Measurements from ENCODE around the gene PRLR.

The PRLR gene

DNA sequence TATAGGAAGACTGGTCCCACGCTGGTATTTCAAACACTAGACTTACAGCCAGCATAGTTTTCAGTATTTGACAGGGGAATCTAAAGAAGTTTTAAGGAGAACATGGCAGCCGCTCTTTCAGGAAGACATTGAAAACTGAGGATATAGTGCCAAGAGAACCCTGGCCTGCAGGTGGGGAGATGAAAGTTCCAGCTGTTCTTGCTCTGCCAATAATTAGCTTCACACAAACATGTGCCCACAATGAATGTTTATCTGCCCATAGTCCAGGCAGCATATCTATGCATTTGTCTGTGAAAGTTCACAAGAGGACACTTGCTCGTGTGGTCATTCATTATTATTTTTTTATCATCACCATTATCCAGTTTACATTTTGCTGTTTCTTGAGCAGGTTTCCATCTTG lies 134.9 kb downstream of the PRLR start:
- no peak overlapping the region for H3K4me2 ChIP-seq (ENCODE audit: insufficient read depth, low read length)
- TF ChIP-seq, protein P1, sequence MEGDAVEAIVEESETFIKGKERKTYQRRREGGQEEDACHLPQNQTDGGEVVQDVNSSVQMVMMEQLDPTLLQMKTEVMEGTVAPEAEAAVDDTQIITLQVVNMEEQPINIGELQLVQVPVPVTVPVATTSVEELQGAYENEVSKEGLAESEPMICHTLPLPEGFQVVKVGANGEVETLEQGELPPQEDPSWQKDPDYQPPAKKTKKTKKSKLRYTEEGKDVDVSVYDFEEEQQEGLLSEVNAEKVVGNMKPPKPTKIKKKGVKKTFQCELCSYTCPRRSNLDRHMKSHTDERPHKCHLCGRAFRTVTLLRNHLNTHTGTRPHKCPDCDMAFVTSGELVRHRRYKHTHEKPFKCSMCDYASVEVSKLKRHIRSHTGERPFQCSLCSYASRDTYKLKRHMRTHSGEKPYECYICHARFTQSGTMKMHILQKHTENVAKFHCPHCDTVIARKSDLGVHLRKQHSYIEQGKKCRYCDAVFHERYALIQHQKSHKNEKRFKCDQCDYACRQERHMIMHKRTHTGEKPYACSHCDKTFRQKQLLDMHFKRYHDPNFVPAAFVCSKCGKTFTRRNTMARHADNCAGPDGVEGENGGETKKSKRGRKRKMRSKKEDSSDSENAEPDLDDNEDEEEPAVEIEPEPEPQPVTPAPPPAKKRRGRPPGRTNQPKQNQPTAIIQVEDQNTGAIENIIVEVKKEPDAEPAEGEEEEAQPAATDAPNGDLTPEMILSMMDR (IDR thresholded peaks at IDR 0.05; ENCODE audit: borderline replicate concordance, extremely low read depth, low read length, poor library complexity, severe bottlenecking) = no peak
- TF ChIP-seq EZH2 (IDR thresholded peaks at IDR 0.05; ENCODE audit: borderline replicate concordance, low read depth, low read length, severe bottlenecking) = no peak
- no peak overlapping the region for H3K27ac ChIP-seq (ENCODE audit: low read length)
- H3K9me3 ChIP-seq (ENCODE audit: insufficient read depth, low read length, severe bottlenecking) = no peaks in the 10 kb centered on the region
- no peaks in the 10 kb centered on the region for H3K36me3 ChIP-seq (ENCODE audit: insufficient read depth, low read length)
- DNase-seq (no peak), ATAC-seq (ENCODE audit: insufficient read depth, low read depth) (no peak)
- no peaks in the 10 kb centered on the region for H3K4me1 ChIP-seq (ENCODE audit: insufficient read depth, low read length)
- no peaks in the 10 kb centered on the region for H4K20me1 ChIP-seq (ENCODE audit: insufficient read depth, low read length)
- H3K27me3 ChIP-seq (ENCODE audit: insufficient read depth, low read length, poor library complexity) = no peaks in the 10 kb centered on the region
- no peak overlapping the region for H2AFZ ChIP-seq (ENCODE audit: low read depth, low read length)
- H3K79me2 ChIP-seq (ENCODE audit: insufficient read depth, low read length) = no peaks in the 10 kb centered on the region
- no peak overlapping the region for H3K4me3 ChIP-seq (ENCODE audit: low read depth in 1 of 2, low read length in 2 of 2)
- H3K9ac ChIP-seq (ENCODE audit: low read depth, low read length) = no peak overlapping the region

DNA sequence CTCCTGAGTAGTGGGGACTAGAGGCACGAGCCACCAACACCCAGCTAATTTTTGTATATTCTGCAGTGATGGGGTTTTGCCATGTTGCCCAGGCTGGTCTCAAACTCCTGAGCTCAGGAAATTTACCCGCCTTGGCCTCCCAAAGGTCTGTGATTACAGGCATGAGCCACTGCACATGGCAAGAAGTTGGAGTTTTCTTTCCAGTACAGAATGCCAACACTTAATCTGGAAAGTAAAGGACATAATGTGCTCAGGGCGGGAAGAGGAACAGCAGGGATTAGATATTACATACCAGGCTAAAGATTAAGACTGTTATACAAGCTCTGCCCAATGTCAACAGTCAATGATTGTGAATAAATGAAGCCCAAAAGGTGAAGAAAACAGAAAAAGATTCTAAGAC lies 135.3 kb downstream of the PRLR start:
- TF ChIP-seq, protein P1 (IDR thresholded peaks at IDR 0.05; ENCODE audit: borderline replicate concordance, extremely low read depth, low read length, poor library complexity, severe bottlenecking) = no peak
- no peak for TF ChIP-seq EZH2 (IDR thresholded peaks at IDR 0.05; ENCODE audit: borderline replicate concordance, low read depth, low read length, severe bottlenecking)
- Histone ChIP-seq H3K9me3 (ENCODE audit: insufficient read depth, low read length, severe bottlenecking) (no peaks in the 10 kb centered on the region), H3K4me3 (ENCODE audit: low read depth in 1 of 2, low read length in 2 of 2) (no peak overlapping the region), H3K79me2 (ENCODE audit: insufficient read depth, low read length) (no peaks in the 10 kb centered on the region), H2AFZ (ENCODE audit: low read depth, low read length) (no peak overlapping the region), H4K20me1 (ENCODE audit: insufficient read depth, low read length) (no peaks in the 10 kb centered on the region), H3K27me3 (ENCODE audit: insufficient read depth, low read length, poor library complexity) (no peaks in the 10 kb centered on the region), H3K36me3 (ENCODE audit: insufficient read depth, low read length) (no peaks in the 10 kb centered on the region), H3K4me1 (ENCODE audit: insufficient read depth, low read length) (no peaks in the 10 kb centered on the region), H3K4me2 (ENCODE audit: insufficient read depth, low read length) (no peak overlapping the region), H3K9ac (ENCODE audit: low read depth, low read length) (no peak overlapping the region), H3K27ac (ENCODE audit: low read length) (no peak overlapping the region)
- DNase-seq (no peak), ATAC-seq (ENCODE audit: insufficient read depth, low read depth) (no peak)

DNA sequence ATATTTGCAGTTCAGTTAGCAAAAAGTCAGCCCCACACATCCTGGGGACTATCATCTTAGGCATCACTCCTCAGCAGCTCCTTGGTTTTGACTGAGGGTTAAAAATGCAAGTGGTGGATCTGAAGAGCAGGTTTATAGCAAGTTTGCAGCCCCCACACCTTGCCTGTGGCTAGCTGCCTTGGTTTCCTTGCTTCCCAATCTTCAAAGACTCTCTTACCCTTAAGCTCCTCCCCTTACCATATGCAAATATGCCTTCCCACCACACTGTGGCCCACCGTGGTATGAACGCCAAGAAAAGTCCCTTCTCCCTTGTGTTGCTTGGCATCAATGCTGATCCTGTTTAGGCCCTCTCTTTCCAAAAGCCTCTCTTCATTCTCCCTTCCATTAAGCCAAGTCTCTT lies 137.6 kb downstream of the PRLR start:
- TF ChIP-seq, protein P1 (IDR thresholded peaks at IDR 0.05; ENCODE audit: borderline replicate concordance, extremely low read depth, low read length, poor library complexity, severe bottlenecking) = no peak
- TF ChIP-seq EZH2 (IDR thresholded peaks at IDR 0.05; ENCODE audit: borderline replicate concordance, low read depth, low read length, severe bottlenecking) = no peak
- H3K36me3 ChIP-seq (ENCODE audit: insufficient read depth, low read length) = no peaks in the 10 kb centered on the region
- H4K20me1 ChIP-seq (ENCODE audit: insufficient read depth, low read length) = no peaks in the 10 kb centered on the region
- peak; percentile 57 for ATAC-seq (ENCODE audit: insufficient read depth, low read depth)
- H3K9ac ChIP-seq (ENCODE audit: low read depth, low read length) = no peak overlapping the region
- no peaks in the 10 kb centered on the region for H3K9me3 ChIP-seq (ENCODE audit: insufficient read depth, low read length, severe bottlenecking)
- H3K4me1 ChIP-seq (ENCODE audit: insufficient read depth, low read length) = no peaks in the 10 kb centered on the region
- no peaks in the 10 kb centered on the region for H3K27me3 ChIP-seq (ENCODE audit: insufficient read depth, low read length, poor library complexity)
- H3K4me2 ChIP-seq (ENCODE audit: insufficient read depth, low read length) = no peak overlapping the region
- no peaks in the 10 kb centered on the region for H3K79me2 ChIP-seq (ENCODE audit: insufficient read depth, low read length)
- no peak overlapping the region for H3K27ac ChIP-seq (ENCODE audit: low read length)
- no peak overlapping the region for H2AFZ ChIP-seq (ENCODE audit: low read depth, low read length)
- peak; percentile 9 for DNase-seq
- H3K4me3 ChIP-seq (ENCODE audit: low read depth in 1 of 2, low read length in 2 of 2) = no peak overlapping the region

DNA sequence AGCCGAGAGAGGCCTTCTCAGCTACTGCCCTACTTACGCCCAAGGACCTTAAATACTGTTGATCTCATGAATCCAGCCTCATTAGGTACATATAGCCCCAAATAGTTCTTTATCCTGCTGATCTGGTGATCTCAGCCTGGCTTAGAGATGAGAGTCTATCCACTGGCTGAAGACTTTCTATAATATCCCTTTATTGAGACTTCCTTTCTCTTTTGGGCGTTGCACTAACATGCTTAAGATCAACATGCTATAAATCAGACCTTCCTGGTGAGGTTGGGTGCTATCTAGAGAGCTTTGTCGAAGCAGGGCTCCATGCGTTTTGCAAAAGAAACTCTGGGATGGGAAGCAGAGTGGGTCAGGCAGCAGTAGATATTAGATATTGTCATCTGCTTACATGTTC lies 138.6 kb downstream of the PRLR start:
- no peak overlapping the region for H2AFZ ChIP-seq (ENCODE audit: low read depth, low read length)
- no peak for ATAC-seq (ENCODE audit: insufficient read depth, low read depth)

More for the DNA sequence above, 138.6 kb downstream of the PRLR start:
- Histone ChIP-seq H3K4me3 (ENCODE audit: low read depth in 1 of 2, low read length in 2 of 2) (no peak overlapping the region), H3K9ac (ENCODE audit: low read depth, low read length) (no peak overlapping the region), H4K20me1 (ENCODE audit: insufficient read depth, low read length) (no peaks in the 10 kb centered on the region), H3K4me1 (ENCODE audit: insufficient read depth, low read length) (no peaks in the 10 kb centered on the region), H3K27me3 (ENCODE audit: insufficient read depth, low read length, poor library complexity) (no peaks in the 10 kb centered on the region), H3K27ac (ENCODE audit: low read length) (no peak overlapping the region), H3K79me2 (ENCODE audit: insufficient read depth, low read length) (no peaks in the 10 kb centered on the region), H3K36me3 (ENCODE audit: insufficient read depth, low read length) (no peaks in the 10 kb centered on the region), H3K9me3 (ENCODE audit: insufficient read depth, low read length, severe bottlenecking) (no peaks in the 10 kb centered on the region), H3K4me2 (ENCODE audit: insufficient read depth, low read length) (no peak overlapping the region)
- no peak for DNase-seq
- TF ChIP-seq EZH2 (IDR thresholded peaks at IDR 0.05; ENCODE audit: borderline replicate concordance, low read depth, low read length, severe bottlenecking) = no peak
- TF ChIP-seq, protein P1 (IDR thresholded peaks at IDR 0.05; ENCODE audit: borderline replicate concordance, extremely low read depth, low read length, poor library complexity, severe bottlenecking) = no peak
